Hepatocyte (in vitro differentiated cells): ENCODE results near the gene SKAP1. TPM values are rescaled to one million over a fixed set of nuclear protein-coding genes. Genes with fewer than 3 reads are reported as not detected.

Experiments
- DNase-seq: peaks from one replicate; pipeline ENCODE4 v3.0.0-alpha.2; 2016; ENCODE audit warnings: low spot score
- H2AFZ ChIP-seq: fragments of 200-600 bp; sonication (generic); 2 replicates; pipeline ENCODE4 v1.6.0; 2016; ENCODE audit warnings: antibody characterized with exemption, mild to moderate bottlenecking
- H3K27ac ChIP-seq: fragments of 200-600 bp; sonication (generic); 2 replicates; pipeline ENCODE4 v1.5.1; 2016; ENCODE audit warnings: mild to moderate bottlenecking
- H3K27me3 ChIP-seq: fragments of 200-600 bp; sonication (generic); 2 replicates; pipeline ENCODE4 v1.6.1; 2016
- H3K36me3 ChIP-seq: fragments of 200-600 bp; sonication (generic); replicated peaks from 2 replicates; pipeline ENCODE4 v1.5.1; 2016; ENCODE audit warnings: low read depth; ENCODE audit not compliant: insufficient read depth
- H3K4me1 ChIP-seq: fragments of 200-600 bp; sonication (generic); 2 replicates; pipeline ENCODE4 v1.5.1; 2016; ENCODE audit warnings: mild to moderate bottlenecking, moderate library complexity; ENCODE audit not compliant: insufficient read depth
- H3K4me2 ChIP-seq: fragments of 200-600 bp; sonication (generic); 2 replicates; pipeline ENCODE4 v1.6.0; 2016
- H3K4me3 ChIP-seq: fragments of 200-600 bp; sonication (generic); 2 replicates; pipeline ENCODE4 v1.5.1; 2016; ENCODE audit warnings: mild to moderate bottlenecking
- H3K79me2 ChIP-seq: fragments of 200-600 bp; sonication (generic); 2 replicates; pipeline ENCODE4 v1.6.0; 2017; ENCODE audit warnings: mild to moderate bottlenecking
- H3K9me2 ChIP-seq: fragments of 200-600 bp; sonication (generic); replicated peaks from 2 replicates; pipeline ENCODE4 v1.6.0; 2017; ENCODE audit warnings: mild to moderate bottlenecking; ENCODE audit not compliant: insufficient read depth
- H3K9me3 ChIP-seq: fragments of 200-600 bp; sonication (generic); 2 replicates; pipeline ENCODE4 v1.5.1; 2016; ENCODE audit warnings: low read depth, mild to moderate bottlenecking
- H4K20me1 ChIP-seq: fragments of 200-600 bp; sonication (generic); 2 replicates; pipeline ENCODE4 v1.6.0; 2016; ENCODE audit warnings: mild to moderate bottlenecking; ENCODE audit not compliant: insufficient read depth, poor library complexity, severe bottlenecking
- CTCF ChIP-seq: fragments of 200-600 bp; sonication (generic); IDR thresholded peaks from 2 replicates; pipeline ENCODE4 v1.5.1; 2016; ENCODE audit warnings: antibody characterized with exemption, mild to moderate bottlenecking; ENCODE audit not compliant: poor library complexity
- EZH2 ChIP-seq: fragments of 200-600 bp; sonication (generic); IDR thresholded peaks from 2 replicates; pipeline ENCODE4 v1.6.1; 2016; ENCODE audit warnings: antibody characterized with exemption, mild to moderate bottlenecking, borderline replicate concordance
- EZH2phosphoT487 ChIP-seq: fragments of 200-600 bp; sonication (generic); IDR thresholded peaks from one replicate; pipeline ENCODE4 v1.6.1; 2018; ENCODE audit warnings: antibody characterized with exemption, mild to moderate bottlenecking, low read depth, moderate library complexity; ENCODE audit not compliant: unreplicated experiment, severe bottlenecking
- WGBS: methylation state at CpG from one replicate; pipeline ENCODE4 v1.1.6; 2016; ENCODE audit warnings: low lambda C conversion rate; ENCODE audit errors: missing lambda C conversion rate; 5-methylcytosine and 5-hydroxymethylcytosine counted together
- polyA plus RNA-seq: library from polyadenylated mRNA; unstranded; fragments of >200 nt; fragmentation: Nextera tagmentation; extraction: Ambion mirVana; gene quantifications from 2 replicates; pipeline ENCODE4 v1.2.1, GENCODE V29; 2016
- total RNA-seq: library from RNA; depleted of rRNA; stranded (reverse); fragments of >200 nt; gene quantifications from 2 replicates; pipeline ENCODE4 v1.2.3, GENCODE V29; 2014

SKAP1 gene
- total and polyA plus RNA-seq, 2 experiments from 2014 or later: 1.4 to 3.0 TPM

GRCh38 chr17:48241770-48242497 is 188.1 kb downstream of the SKAP1 start:
- Histone ChIP-seq H2AFZ (peak overlapping the region; percentile 16), H3K9me3 (no peaks in the 10 kb centered on the region), H3K4me1 (peaks cover 49% of the 10 kb centered on the region), H3K9me2 (no peaks in the 10 kb centered on the region), H3K36me3 (no peaks in the 10 kb centered on the region), H3K79me2 (no peaks in the 10 kb centered on the region), H3K27ac (peak overlapping the region; percentile 81), H3K27me3 (no peaks in the 10 kb centered on the region), H3K4me2 (no peak overlapping the region), H3K4me3 (no peak overlapping the region), H4K20me1 (no peaks in the 10 kb centered on the region)
- WGBS: 37% methylated on average over 7 of the region's 7 CpGs
- TF ChIP-seq CTCF (no peak), EZH2phosphoT487 (no peak), EZH2 (no peak)
- DNase-seq: no peak

- Histone ChIP-seq H3K79me2 (no peaks in the 10 kb centered on the region), H3K27ac (peak overlapping the region; percentile 81), H3K4me3 (no peak overlapping the region), H3K4me2 (no peak overlapping the region), H3K4me1 (peaks cover 44% of the 10 kb centered on the region), H3K36me3 (no peaks in the 10 kb centered on the region), H3K9me3 (no peaks in the 10 kb centered on the region), H4K20me1 (no peaks in the 10 kb centered on the region), H3K9me2 (no peaks in the 10 kb centered on the region), H3K27me3 (no peaks in the 10 kb centered on the region), H2AFZ (no peak overlapping the region)
- DNase-seq: peak; percentile 25
- TF ChIP-seq CTCF (no peak), EZH2 (no peak), EZH2phosphoT487 (no peak)
- WGBS: 14% methylated on average over 1 of the region's 1 CpG
These were observed 188.9 kb downstream of the SKAP1 start for GRCh38 chr17:48241131-48241591.

GRCh38 chr17:48240562-48241130 is 189.4 kb downstream of the SKAP1 start:
- peak overlapping the region; percentile 81 for H3K27ac ChIP-seq
- H3K9me2 ChIP-seq: no peaks in the 10 kb centered on the region
- no peak for DNase-seq
- TF ChIP-seq EZH2 (no peak), EZH2phosphoT487 (no peak), CTCF (no peak)
- no peak overlapping the region for H2AFZ ChIP-seq
- peaks cover 44% of the 10 kb centered on the region for H3K4me1 ChIP-seq
- no peaks in the 10 kb centered on the region for H3K9me3 ChIP-seq
- H4K20me1 ChIP-seq: no peaks in the 10 kb centered on the region
- 34% methylated on average over 2 of the region's 2 CpGs for WGBS
- H3K36me3 ChIP-seq: no peaks in the 10 kb centered on the region
- H3K79me2 ChIP-seq: no peaks in the 10 kb centered on the region
- no peak overlapping the region for H3K4me3 ChIP-seq
- no peaks in the 10 kb centered on the region for H3K27me3 ChIP-seq
- peak overlapping the region; percentile 11 for H3K4me2 ChIP-seq
